ENCODE results near the gene SPINK9. TPM values are rescaled to one million over a fixed set of nuclear protein-coding genes. Genes with fewer than 3 reads are reported as not detected.

The SPINK9 gene
- total RNA-seq, 1 experiment from 2014 or later, result not detected

DNA sequence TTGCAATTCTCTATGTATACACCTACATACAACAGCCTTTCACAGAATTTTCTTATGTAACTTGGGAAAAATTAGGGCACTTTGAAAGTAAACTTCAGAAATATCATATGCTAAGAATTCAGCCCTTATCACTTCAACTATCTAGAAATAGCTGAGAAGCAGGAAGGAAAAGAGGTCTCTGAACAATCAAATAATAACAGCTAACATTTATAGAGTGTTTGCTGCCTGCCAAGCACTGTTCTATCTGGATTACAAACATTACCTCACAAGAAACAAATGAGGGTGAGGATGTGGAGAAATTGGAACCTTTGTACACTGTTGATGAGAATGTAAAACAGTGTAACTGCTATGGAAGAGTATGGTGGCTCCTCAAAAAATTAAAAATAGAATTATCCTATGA lies 44.0 kb downstream of the SPINK9 start:
- TF ChIP-seq ZNF138 (CRISPR knock-in tag; conservative IDR thresholded peaks at IDR 0.05), result no peak
- no peak for TF ChIP-seq RELA (CRISPR knock-in tag; IDR thresholded peaks at IDR 0.05; ENCODE audit: borderline replicate concordance)
- no peak for TF ChIP-seq CREB1 (CRISPR knock-in tag; IDR thresholded peaks at IDR 0.05)
- no peak for TF ChIP-seq OVOL2 (CRISPR knock-in tag; IDR thresholded peaks at IDR 0.05; ENCODE audit: borderline replicate concordance)
- no peak for TF ChIP-seq TP53 (CRISPR knock-in tag; IDR thresholded peaks at IDR 0.05)
- H3K9me3 Mint-ChIP-seq, result peaks cover 15% of the 10 kb centered on the region
- no peak overlapping the region for H3K4me3 Mint-ChIP-seq
- H3K27ac Mint-ChIP-seq, result no peak overlapping the region
- DNase-seq (ENCODE audit: low spot score) (no peak), ATAC-seq (no peak)
- H3K27me3 Mint-ChIP-seq (ENCODE audit: low read depth), result no peaks in the 10 kb centered on the region
- POLR2A ChIA-PET, result no interaction called here
- peaks cover 12% of the 10 kb centered on the region for H3K4me1 Mint-ChIP-seq
- peaks cover 17% of the 10 kb centered on the region for H3K36me3 Mint-ChIP-seq
- CTCF ChIA-PET, result no interaction called here

DNA sequence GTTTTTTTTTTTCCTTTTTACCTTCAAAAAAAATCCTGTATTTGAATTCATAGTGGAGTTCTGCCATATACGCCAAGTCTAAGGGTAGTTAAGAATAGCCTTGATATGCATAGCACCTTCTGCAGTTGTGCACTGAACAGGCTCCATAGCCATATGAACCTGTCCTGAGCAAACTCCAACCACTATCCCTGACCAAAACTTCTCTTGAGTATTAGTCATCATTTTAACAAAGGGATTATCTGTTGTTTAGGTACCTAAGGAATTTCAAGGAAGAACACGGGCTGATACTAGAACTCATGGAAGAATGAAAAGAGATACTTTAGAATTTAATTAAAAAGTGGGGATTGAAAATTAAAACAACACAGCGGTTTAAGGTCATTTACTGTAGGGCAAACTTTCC lies 46.5 kb downstream of the SPINK9 start:
- CTCF ChIA-PET, result interaction anchor here (1.4 kb wide), 1 partner anchor 349 kb away, joined by 6 read pairs; no protein-coding TSS in a partner anchor
- Mint-ChIP-seq H3K27ac (no peak overlapping the region), H3K4me3 (no peak overlapping the region)

DNA sequence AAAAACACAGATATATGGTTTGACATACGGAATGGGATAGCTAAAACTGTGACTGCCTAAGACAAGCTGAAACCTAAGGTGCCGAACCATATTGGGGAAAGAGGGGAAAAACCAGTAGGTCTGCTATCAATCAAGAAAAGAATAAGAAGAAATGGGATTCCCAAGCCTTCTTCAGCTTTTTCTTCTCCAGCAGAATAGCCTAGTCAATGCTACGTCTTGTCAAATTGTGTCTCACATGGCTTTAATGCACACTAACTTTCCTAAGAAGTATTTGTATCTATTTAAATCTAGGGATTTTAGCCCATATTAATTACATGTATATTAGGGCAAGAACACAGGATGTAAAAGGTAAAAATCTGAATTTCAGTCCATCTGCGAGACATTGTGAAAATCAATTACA lies 47.6 kb downstream of the SPINK9 start:
- Mint-ChIP-seq H3K4me1 (peaks cover 21% of the 10 kb centered on the region), H3K36me3 (peaks cover 19% of the 10 kb centered on the region), H3K9me3 (peaks cover 14% of the 10 kb centered on the region), H3K4me3 (peak overlapping the region; percentile 96), H3K27me3 (ENCODE audit: low read depth) (no peaks in the 10 kb centered on the region), H3K27ac (no peak overlapping the region)
- DNase-seq (ENCODE audit: low spot score) (no peak), ATAC-seq (no peak)
- TF ChIP-seq IRF2 (CRISPR knock-in tag; IDR thresholded peaks at IDR 0.05; ENCODE audit: borderline replicate concordance, low read depth), result no peak
- no peak for TF ChIP-seq PRRX2 (CRISPR knock-in tag; IDR thresholded peaks at IDR 0.05)
- no peak for TF ChIP-seq GRHL2 (CRISPR knock-in tag; IDR thresholded peaks at IDR 0.05; ENCODE audit: insufficient replicate concordance, severe bottlenecking)
- no peak for TF ChIP-seq ETV6 (CRISPR knock-in tag; IDR thresholded peaks at IDR 0.05)
- TF ChIP-seq ZNF232 (CRISPR knock-in tag; IDR thresholded peaks at IDR 0.05), result no peak
- CTCF ChIA-PET, result interaction anchor here (0.9 to 1.2 kb wide), 2 partner anchors 15 to 77 kb away, joined by 3 to 6 read pairs; no protein-coding TSS in a partner anchor
- POLR2A ChIA-PET, result interaction anchor here (0.7 kb wide), 1 partner anchor 16 kb away, joined by 4 read pairs; no protein-coding TSS in a partner anchor

More for the DNA sequence above, 46.5 kb downstream of the SPINK9 start:
- DNase-seq (ENCODE audit: low spot score) (no peak), ATAC-seq (no peak)
- TF ChIP-seq MYBL2 (CRISPR knock-in tag; IDR thresholded peaks at IDR 0.05), result no peak
- TF ChIP-seq, protein P1, sequence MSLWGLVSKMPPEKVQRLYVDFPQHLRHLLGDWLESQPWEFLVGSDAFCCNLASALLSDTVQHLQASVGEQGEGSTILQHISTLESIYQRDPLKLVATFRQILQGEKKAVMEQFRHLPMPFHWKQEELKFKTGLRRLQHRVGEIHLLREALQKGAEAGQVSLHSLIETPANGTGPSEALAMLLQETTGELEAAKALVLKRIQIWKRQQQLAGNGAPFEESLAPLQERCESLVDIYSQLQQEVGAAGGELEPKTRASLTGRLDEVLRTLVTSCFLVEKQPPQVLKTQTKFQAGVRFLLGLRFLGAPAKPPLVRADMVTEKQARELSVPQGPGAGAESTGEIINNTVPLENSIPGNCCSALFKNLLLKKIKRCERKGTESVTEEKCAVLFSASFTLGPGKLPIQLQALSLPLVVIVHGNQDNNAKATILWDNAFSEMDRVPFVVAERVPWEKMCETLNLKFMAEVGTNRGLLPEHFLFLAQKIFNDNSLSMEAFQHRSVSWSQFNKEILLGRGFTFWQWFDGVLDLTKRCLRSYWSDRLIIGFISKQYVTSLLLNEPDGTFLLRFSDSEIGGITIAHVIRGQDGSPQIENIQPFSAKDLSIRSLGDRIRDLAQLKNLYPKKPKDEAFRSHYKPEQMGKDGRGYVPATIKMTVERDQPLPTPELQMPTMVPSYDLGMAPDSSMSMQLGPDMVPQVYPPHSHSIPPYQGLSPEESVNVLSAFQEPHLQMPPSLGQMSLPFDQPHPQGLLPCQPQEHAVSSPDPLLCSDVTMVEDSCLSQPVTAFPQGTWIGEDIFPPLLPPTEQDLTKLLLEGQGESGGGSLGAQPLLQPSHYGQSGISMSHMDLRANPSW (CRISPR knock-in tag; conservative IDR thresholded peaks at IDR 0.05; ENCODE audit: low read depth), result no peak
- TF ChIP-seq ZBTB21 (CRISPR knock-in tag; IDR thresholded peaks at IDR 0.05; ENCODE audit: borderline replicate concordance), result no peak
- no peak for TF ChIP-seq OVOL2 (CRISPR knock-in tag; IDR thresholded peaks at IDR 0.05; ENCODE audit: borderline replicate concordance)
- no peak for TF ChIP-seq SMAD3 (CRISPR knock-in tag; IDR thresholded peaks at IDR 0.05; ENCODE audit: borderline replicate concordance)
- TF ChIP-seq CREM (CRISPR knock-in tag; IDR thresholded peaks at IDR 0.05), result no peak
- TF ChIP-seq JUN (CRISPR knock-in tag; IDR thresholded peaks at IDR 0.05), result no peak
- no peak for TF ChIP-seq SP1 (CRISPR knock-in tag; conservative IDR thresholded peaks at IDR 0.05)
- TF ChIP-seq ETV6 (CRISPR knock-in tag; IDR thresholded peaks at IDR 0.05), result no peak
- TF ChIP-seq, protein P2, sequence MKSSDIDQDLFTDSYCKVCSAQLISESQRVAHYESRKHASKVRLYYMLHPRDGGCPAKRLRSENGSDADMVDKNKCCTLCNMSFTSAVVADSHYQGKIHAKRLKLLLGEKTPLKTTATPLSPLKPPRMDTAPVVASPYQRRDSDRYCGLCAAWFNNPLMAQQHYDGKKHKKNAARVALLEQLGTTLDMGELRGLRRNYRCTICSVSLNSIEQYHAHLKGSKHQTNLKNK (CRISPR knock-in tag; IDR thresholded peaks at IDR 0.05), result no peak
- TF ChIP-seq, protein P3, sequence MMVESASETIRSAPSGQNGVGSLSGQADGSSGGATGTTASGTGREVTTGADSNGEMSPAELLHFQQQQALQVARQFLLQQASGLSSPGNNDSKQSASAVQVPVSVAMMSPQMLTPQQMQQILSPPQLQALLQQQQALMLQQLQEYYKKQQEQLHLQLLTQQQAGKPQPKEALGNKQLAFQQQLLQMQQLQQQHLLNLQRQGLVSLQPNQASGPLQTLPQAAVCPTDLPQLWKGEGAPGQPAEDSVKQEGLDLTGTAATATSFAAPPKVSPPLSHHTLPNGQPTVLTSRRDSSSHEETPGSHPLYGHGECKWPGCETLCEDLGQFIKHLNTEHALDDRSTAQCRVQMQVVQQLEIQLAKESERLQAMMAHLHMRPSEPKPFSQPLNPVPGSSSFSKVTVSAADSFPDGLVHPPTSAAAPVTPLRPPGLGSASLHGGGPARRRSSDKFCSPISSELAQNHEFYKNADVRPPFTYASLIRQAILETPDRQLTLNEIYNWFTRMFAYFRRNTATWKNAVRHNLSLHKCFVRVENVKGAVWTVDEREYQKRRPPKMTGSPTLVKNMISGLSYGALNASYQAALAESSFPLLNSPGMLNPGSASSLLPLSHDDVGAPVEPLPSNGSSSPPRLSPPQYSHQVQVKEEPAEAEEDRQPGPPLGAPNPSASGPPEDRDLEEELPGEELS (CRISPR knock-in tag; IDR thresholded peaks at IDR 0.05), result no peak
- no peak for TF ChIP-seq TCF7 (CRISPR knock-in tag; IDR thresholded peaks at IDR 0.05; ENCODE audit: low read depth)
- TF ChIP-seq CBFB (CRISPR knock-in tag; IDR thresholded peaks at IDR 0.05; ENCODE audit: low read depth), result no peak
- Mint-ChIP-seq H3K4me1 (peaks cover 21% of the 10 kb centered on the region), H3K9me3 (peaks cover 15% of the 10 kb centered on the region), H3K27me3 (ENCODE audit: low read depth) (no peaks in the 10 kb centered on the region), H3K36me3 (peaks cover 18% of the 10 kb centered on the region)
- POLR2A ChIA-PET, result no interaction called here
